ENCODE data around the gene ALDOA. TPM values are rescaled to one million over a fixed set of nuclear protein-coding genes. Genes with fewer than 3 reads are reported as not detected.
"Not testable (repeated sequence)": the region's sequence is repeated elsewhere in the genome, so short reads cannot be mapped to it uniquely, and the experiment has no call there.

The ALDOA gene
- total RNA-seq (2014; rRNA removed; shearing (Covaris generic); ENCODE audit: low replicate concordance): 1,486 and 1,797 TPM in 2 replicates

DNA sequence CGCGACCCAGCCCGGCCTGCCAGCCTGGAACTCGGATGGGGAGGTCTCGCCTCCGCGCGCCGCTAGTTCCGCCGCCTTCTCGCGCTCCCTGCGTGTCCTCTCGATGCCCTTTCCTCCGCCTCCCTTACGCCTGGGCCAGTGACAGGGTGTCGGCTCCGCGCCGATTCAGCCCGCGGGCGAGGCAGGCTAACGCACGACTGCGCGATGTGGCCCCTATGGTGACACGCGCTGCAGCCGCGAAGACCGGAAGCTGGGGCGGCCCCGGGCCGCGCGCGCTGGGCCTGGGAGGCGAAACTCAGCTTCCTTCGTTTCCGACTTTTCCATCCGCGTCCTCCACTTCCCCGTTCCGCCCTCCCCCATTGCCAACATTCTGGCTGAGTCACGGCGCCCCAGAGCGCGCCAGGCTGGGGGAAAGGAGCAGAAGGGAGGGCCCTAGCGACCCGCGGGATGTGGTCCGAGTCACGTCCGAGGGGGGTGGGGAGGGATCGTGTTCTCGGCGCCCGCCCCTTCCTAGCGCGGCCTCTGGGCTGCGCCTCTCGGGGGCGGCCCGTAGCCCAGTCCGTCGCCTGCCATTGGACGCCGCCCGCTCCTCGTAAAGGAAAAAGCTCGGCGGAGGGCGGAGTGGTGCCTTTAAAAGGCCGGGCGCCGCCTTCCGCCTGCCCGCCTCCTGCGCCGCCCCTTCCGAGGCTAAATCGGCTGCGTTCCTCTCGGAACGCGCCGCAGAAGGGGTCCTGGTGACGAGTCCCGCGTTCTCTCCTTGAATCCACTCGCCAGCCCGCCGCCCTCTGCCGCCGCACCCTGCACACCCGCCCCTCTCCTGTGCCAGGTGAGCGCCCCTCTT lies at the start of gene ALDOA:
Gene ALDOA (plus strand): TSS at position 659 of the 841 bp plus-strand sequence. CDS start 1,138 bp downstream, outside the sequence.
- peak; percentile 98 for DNase-seq
- Histone ChIP-seq H3K9ac (ENCODE audit: low read length) (peak within 1 kb of the TSS; percentile 99), H3K27me3 (ENCODE audit: low read length) (no peaks in the 10 kb centered on the region), H3K9me2 (replicated peaks; ENCODE audit: insufficient read depth, low read length) (no peaks in the 10 kb centered on the region), H3K4me3 (ENCODE audit: low read length) (peak within 1 kb of the TSS; percentile 99), H3K4me2 (ENCODE audit: low read depth, low read length, poor library complexity, severe bottlenecking) (peak within 1 kb of the TSS; percentile 85), H3K4me1 (ENCODE audit: low read length) (peaks cover 54% of the 10 kb centered on the region), H2AFZ (ENCODE audit: low read length) (no peak within 1 kb of the TSS; the same call in 1 of the 2 replicates), H3K27ac (ENCODE audit: low read length) (peak within 1 kb of the TSS; percentile 95), H4K20me1 (ENCODE audit: insufficient read depth, low read depth, low read length) (peaks cover 38% of the 10 kb centered on the region), H3K79me2 (ENCODE audit: low read length) (peaks cover 31% of the 10 kb centered on the region), H3K9me3 (ENCODE audit: low read length) (no peaks in the 10 kb centered on the region), H3K36me3 (ENCODE audit: insufficient read depth, low read length) (peaks cover 42% of the 10 kb centered on the region)

DNA sequence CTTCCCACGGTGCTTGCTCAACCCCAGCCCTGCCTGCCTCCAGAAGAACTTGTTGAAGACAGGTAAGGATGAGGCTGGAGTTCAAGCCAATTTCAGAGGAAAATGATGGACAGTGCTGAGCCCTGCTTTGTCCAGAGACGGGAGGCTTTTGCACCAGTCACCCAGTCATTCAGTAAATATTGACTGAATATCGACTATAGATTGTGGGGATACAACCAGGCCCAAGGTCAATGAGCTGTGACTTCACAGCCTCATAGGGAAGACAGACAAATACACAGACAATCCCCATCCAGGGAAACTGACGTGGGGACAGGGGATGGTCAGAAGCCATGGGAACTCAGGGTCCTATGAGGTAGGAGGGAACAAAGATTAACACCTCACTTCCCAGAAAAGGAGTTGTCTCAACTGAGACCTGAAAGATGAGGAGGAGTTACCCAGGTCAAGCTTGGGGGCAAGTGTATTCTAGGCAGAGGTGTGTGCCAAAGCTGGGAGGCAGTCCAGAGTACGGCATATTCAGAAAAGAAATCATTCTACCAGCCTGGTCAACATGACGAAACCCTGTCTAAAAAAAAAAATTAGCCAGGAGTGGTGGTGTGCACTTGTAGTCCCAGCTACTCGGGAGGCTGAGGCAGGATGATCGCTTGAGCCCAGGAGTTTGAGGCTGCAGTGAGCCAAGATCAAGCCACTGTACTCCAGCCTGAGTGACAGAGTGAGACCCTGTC lies 48.8 kb upstream of the ALDOA start:
- Histone ChIP-seq H3K36me3 (ENCODE audit: insufficient read depth, low read length) (no peaks in the 10 kb centered on the region), H3K9ac (ENCODE audit: low read length) (no peak overlapping the region), H3K4me1 (ENCODE audit: low read length) (peaks cover 5% of the 10 kb centered on the region), H4K20me1 (ENCODE audit: insufficient read depth, low read depth, low read length) (no peaks in the 10 kb centered on the region), H3K79me2 (ENCODE audit: low read length) (no peaks in the 10 kb centered on the region), H3K9me3 (ENCODE audit: low read length) (no peaks in the 10 kb centered on the region), H2AFZ (ENCODE audit: low read length) (no peak overlapping the region), H3K27ac (ENCODE audit: low read length) (no peak overlapping the region), H3K27me3 (ENCODE audit: low read length) (no peaks in the 10 kb centered on the region), H3K9me2 (replicated peaks; ENCODE audit: insufficient read depth, low read length) (no peaks in the 10 kb centered on the region), H3K4me2 (ENCODE audit: low read depth, low read length, poor library complexity, severe bottlenecking) (no peak overlapping the region), H3K4me3 (ENCODE audit: low read length) (no peak overlapping the region)
- no peak for DNase-seq

DNA sequence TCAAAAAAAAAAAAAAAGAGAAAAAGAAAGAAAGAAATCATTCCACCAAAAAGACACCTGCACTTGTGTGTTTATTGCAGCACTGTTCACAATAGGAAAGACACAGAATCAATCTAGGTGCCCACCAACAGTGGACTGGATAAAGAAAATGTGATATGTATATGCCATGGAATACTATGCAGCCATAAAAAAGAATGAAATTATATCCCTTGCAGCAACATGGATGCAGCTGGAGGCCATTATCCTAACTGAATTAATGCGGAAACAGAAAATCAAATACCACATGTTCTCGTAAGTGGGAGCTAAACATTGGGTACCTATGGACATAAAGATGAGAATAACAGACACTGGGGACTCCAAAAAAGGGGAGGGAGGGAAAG lies 48.3 kb upstream of the ALDOA start:
- no peak overlapping the region for H3K4me2 ChIP-seq (ENCODE audit: low read depth, low read length, poor library complexity, severe bottlenecking)
- no peak for DNase-seq
- H3K9me2 ChIP-seq (replicated peaks; ENCODE audit: insufficient read depth, low read length): no peaks in the 10 kb centered on the region
- H3K27ac ChIP-seq (ENCODE audit: low read length): no peak overlapping the region
- H3K9ac ChIP-seq (ENCODE audit: low read length): no peak overlapping the region
- no peaks in the 10 kb centered on the region for H3K79me2 ChIP-seq (ENCODE audit: low read length)
- H3K27me3 ChIP-seq (ENCODE audit: low read length): no peaks in the 10 kb centered on the region
- no peaks in the 10 kb centered on the region for H4K20me1 ChIP-seq (ENCODE audit: insufficient read depth, low read depth, low read length)
- no peak overlapping the region for H2AFZ ChIP-seq (ENCODE audit: low read length)
- no peaks in the 10 kb centered on the region for H3K9me3 ChIP-seq (ENCODE audit: low read length)
- peaks cover 5% of the 10 kb centered on the region for H3K4me1 ChIP-seq (ENCODE audit: low read length)
- H3K36me3 ChIP-seq (ENCODE audit: insufficient read depth, low read length): no peaks in the 10 kb centered on the region
- H3K4me3 ChIP-seq (ENCODE audit: low read length): no peak overlapping the region

DNA sequence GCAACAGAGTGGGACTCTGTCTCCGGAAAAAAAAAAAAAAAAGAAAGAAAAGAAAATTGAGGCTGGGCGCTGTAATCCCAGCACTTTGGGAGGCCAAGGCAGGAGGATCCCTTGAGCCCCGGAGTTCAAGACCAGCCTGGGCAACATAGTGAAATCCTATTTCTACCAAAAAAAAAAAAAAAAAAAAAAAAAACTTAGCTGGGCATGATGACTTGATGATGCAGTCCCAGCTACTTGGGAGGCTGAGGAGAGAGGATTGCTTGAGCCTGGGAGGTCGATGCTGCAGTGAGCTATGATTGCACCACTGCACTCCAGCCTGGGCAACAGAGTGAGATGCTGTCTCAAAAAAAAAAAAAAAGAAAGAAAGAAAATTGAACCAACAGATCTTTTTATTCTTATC lies 47.6 kb upstream of the ALDOA start:
- DNase-seq; H3K36me3 ChIP-seq (ENCODE audit: insufficient read depth, low read length); H3K4me2 ChIP-seq (ENCODE audit: low read depth, low read length, poor library complexity, severe bottlenecking); H3K27ac ChIP-seq (ENCODE audit: low read length); H3K79me2 ChIP-seq (ENCODE audit: low read length); H3K27me3 ChIP-seq (ENCODE audit: low read length); H3K9me2 ChIP-seq (replicated peaks; ENCODE audit: insufficient read depth, low read length); H2AFZ ChIP-seq (ENCODE audit: low read length); H4K20me1 ChIP-seq (ENCODE audit: insufficient read depth, low read depth, low read length); H3K9ac ChIP-seq (ENCODE audit: low read length); H3K9me3 ChIP-seq (ENCODE audit: low read length); H3K4me1 ChIP-seq (ENCODE audit: low read length); H3K4me3 ChIP-seq (ENCODE audit: low read length): not testable (repeated sequence)

DNA sequence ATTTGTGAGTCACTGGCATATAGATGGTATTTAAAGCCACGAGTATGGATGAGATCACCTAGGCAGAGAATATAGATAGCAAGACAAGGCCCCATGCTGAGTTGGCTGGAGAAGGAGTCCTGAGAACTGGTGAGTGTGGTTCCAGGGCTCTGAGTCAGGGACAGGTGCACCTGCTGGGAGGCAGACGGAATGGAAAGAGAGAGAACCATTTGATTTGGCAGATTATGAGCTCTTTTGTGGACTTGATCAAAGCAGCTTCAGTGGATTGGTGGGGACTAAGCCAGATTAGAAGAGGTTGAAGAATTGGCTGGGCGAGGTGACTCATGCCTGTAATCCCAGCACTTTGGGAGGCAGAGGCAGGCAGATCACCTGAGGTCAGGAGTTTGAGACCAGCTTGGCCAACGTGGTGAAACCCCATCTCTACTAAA lies 46.8 kb upstream of the ALDOA start:
- Histone ChIP-seq H3K36me3 (ENCODE audit: insufficient read depth, low read length) (no peaks in the 10 kb centered on the region), H3K27me3 (ENCODE audit: low read length) (no peaks in the 10 kb centered on the region), H3K27ac (ENCODE audit: low read length) (no peak overlapping the region), H3K9me3 (ENCODE audit: low read length) (no peaks in the 10 kb centered on the region), H3K9ac (ENCODE audit: low read length) (no peak overlapping the region), H3K4me2 (ENCODE audit: low read depth, low read length, poor library complexity, severe bottlenecking) (no peak overlapping the region), H3K4me3 (ENCODE audit: low read length) (no peak overlapping the region), H3K79me2 (ENCODE audit: low read length) (no peaks in the 10 kb centered on the region), H3K4me1 (ENCODE audit: low read length) (peaks cover 5% of the 10 kb centered on the region), H3K9me2 (replicated peaks; ENCODE audit: insufficient read depth, low read length) (no peaks in the 10 kb centered on the region), H2AFZ (ENCODE audit: low read length) (no peak overlapping the region), H4K20me1 (ENCODE audit: insufficient read depth, low read depth, low read length) (no peaks in the 10 kb centered on the region)
- DNase-seq: no peak

DNA sequence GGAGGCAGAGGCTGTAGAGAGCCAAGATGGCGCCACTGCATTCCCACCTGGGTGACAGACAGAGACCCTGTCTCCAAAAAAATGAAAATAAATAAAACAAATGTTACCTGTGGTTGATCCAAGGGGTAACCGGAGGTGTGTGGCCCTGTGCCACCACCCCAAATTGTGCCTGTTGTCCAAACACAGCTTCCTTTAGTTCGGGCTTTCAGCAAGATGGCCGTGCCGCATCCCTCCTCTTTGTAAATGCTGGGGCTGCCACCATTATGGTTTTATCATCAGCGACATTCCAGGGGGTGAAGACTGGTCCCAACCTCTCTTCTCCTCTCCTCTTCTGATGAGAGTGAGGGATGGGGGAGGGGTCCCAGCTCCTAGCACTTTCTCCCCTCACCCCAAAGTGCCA lies 42.7 kb upstream of the ALDOA start, which contains the start of gene C16orf92:
Gene C16orf92 (plus strand): TSS at position 312 of the 400 bp plus-strand sequence. CDS start 143 bp downstream, outside the sequence.
- Histone ChIP-seq H3K9me2 (replicated peaks; ENCODE audit: insufficient read depth, low read length) (no peaks in the 10 kb centered on the region), H3K36me3 (ENCODE audit: insufficient read depth, low read length) (no peaks in the 10 kb centered on the region), H3K27ac (ENCODE audit: low read length) (no peak within 1 kb of the TSS), H3K9me3 (ENCODE audit: low read length) (no peaks in the 10 kb centered on the region), H4K20me1 (ENCODE audit: insufficient read depth, low read depth, low read length) (no peaks in the 10 kb centered on the region), H3K27me3 (ENCODE audit: low read length) (no peaks in the 10 kb centered on the region), H3K9ac (ENCODE audit: low read length) (no peak within 1 kb of the TSS), H3K4me3 (ENCODE audit: low read length) (no peak within 1 kb of the TSS), H3K4me2 (ENCODE audit: low read depth, low read length, poor library complexity, severe bottlenecking) (no peak within 1 kb of the TSS), H3K79me2 (ENCODE audit: low read length) (no peaks in the 10 kb centered on the region), H3K4me1 (ENCODE audit: low read length) (peaks cover 5% of the 10 kb centered on the region), H2AFZ (ENCODE audit: low read length) (no peak within 1 kb of the TSS)
- no peak for DNase-seq

DNA sequence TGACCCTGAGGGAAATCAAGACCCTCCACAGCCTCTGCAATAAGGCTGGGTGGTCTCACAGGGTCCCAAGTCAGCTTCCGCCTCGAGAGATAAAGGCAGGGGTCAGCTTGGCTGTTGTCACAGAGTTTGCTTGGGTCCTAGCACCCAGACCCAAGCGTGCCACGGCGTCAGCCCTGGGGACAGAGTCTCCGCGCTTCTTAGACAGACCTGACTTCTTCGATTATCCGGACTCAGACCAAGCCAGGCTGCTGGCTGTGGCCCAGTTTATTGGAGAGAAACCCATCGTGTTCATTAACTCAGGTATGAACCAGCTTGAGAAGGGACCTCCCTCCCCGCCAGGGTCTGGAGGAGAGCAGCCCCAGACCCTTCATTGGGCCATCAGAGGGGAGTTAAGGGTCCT lies 42.0 kb upstream of the ALDOA start:
- Histone ChIP-seq H3K4me1 (ENCODE audit: low read length) (peaks cover 5% of the 10 kb centered on the region), H3K9me2 (replicated peaks; ENCODE audit: insufficient read depth, low read length) (no peaks in the 10 kb centered on the region), H2AFZ (ENCODE audit: low read length) (no peak overlapping the region), H3K4me3 (ENCODE audit: low read length) (no peak overlapping the region), H3K9me3 (ENCODE audit: low read length) (no peaks in the 10 kb centered on the region), H3K27me3 (ENCODE audit: low read length) (no peaks in the 10 kb centered on the region), H3K36me3 (ENCODE audit: insufficient read depth, low read length) (no peaks in the 10 kb centered on the region), H3K79me2 (ENCODE audit: low read length) (no peaks in the 10 kb centered on the region), H3K9ac (ENCODE audit: low read length) (no peak overlapping the region), H3K27ac (ENCODE audit: low read length) (no peak overlapping the region), H3K4me2 (ENCODE audit: low read depth, low read length, poor library complexity, severe bottlenecking) (no peak overlapping the region), H4K20me1 (ENCODE audit: insufficient read depth, low read depth, low read length) (no peaks in the 10 kb centered on the region)
- no peak for DNase-seq

DNA sequence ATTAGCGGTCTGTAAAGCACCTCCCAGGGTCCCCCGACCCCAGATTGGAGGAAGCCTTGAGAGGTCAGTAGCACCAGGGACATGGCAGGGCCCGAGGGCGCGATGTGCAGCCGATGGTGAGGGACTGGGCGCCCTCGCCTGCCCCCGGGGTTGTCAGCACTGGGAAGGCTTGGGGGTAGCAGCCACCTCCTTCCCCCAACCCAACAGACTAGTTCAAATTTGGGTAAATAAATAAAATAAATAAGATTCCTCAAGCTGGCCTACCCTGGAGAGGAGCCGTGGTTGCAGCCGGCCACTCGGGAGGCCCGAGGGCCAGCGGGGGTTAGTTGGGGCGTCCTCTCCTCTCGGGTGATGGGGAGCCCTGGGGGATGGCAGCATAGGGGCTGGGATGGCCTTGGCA lies 41.1 kb upstream of the ALDOA start:
- no peak overlapping the region for H3K4me3 ChIP-seq (ENCODE audit: low read length)
- no peaks in the 10 kb centered on the region for H3K9me3 ChIP-seq (ENCODE audit: low read length)
- no peak overlapping the region for H2AFZ ChIP-seq (ENCODE audit: low read length)
- DNase-seq: no peak
- no peaks in the 10 kb centered on the region for H3K9me2 ChIP-seq (replicated peaks; ENCODE audit: insufficient read depth, low read length)
- no peaks in the 10 kb centered on the region for H3K27me3 ChIP-seq (ENCODE audit: low read length)
- H3K4me2 ChIP-seq (ENCODE audit: low read depth, low read length, poor library complexity, severe bottlenecking): no peak overlapping the region
- H3K79me2 ChIP-seq (ENCODE audit: low read length): no peaks in the 10 kb centered on the region
- H3K27ac ChIP-seq (ENCODE audit: low read length): no peak overlapping the region
- no peaks in the 10 kb centered on the region for H3K36me3 ChIP-seq (ENCODE audit: insufficient read depth, low read length)
- H3K9ac ChIP-seq (ENCODE audit: low read length): no peak overlapping the region
- H4K20me1 ChIP-seq (ENCODE audit: insufficient read depth, low read depth, low read length): 0 out of 2 replicates have a peak, but pooled peaks cover 3% of the 10 kb centered on the region
- peaks cover 5% of the 10 kb centered on the region for H3K4me1 ChIP-seq (ENCODE audit: low read length)

Data from Karpas-422 (cell line).